G401.6 (cell line): Measurements from ENCODE around the gene TMEM95.
"Not testable (repeated sequence)": the region's sequence is repeated elsewhere in the genome, so short reads cannot be mapped to it uniquely, and the experiment has no call there.

Experiments used
- FAIRE-seq: peaks from 2 replicates; lab custom pipeline; 2012; peaks lifted over from hg19 to GRCh38; lab: Jason Lieb, UNC

TMEM95 gene

DNA sequence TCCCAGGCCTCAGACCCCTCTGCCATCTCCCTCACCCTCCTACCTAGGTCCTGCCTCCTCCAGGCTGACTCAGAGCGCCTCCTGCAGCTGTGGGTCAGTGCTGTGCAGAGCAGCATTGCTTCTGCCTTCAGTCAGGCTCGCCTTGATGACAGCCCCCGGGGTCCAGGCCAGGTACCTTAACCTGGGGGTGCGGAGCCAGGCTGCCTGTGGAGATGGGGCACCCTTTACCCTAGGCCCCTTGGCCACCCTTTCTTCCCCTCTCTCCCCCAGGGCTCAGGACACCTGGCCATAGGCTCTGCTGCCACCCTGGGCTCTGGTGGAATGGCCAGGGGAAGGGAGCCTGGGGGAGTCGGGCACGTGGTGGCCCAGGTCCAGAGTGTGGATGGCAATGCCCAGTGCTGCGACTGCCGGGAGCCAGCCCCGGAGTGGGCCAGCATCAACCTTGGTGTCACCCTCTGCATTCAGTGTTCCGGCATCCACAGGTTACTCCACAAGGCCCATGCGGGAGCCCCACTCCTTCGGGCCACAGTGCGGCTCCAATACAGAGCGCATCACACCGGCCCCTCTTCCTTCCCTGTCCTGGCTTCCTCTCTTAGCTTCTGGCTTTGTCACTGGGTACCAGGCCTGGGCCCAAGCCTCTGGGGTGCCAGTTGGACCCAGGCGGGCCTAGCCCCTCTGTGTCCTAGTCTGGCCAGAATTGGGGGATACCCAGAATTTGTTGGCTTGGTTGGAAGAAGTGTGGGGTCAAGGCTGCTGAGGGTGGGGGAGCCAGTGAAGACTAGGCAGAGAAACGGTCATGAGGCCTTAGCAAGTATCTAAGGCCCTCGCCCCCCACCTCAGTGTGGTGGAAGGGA, 8.0 kb upstream of the TMEM95 start:
- FAIRE-seq: no peak

DNA sequence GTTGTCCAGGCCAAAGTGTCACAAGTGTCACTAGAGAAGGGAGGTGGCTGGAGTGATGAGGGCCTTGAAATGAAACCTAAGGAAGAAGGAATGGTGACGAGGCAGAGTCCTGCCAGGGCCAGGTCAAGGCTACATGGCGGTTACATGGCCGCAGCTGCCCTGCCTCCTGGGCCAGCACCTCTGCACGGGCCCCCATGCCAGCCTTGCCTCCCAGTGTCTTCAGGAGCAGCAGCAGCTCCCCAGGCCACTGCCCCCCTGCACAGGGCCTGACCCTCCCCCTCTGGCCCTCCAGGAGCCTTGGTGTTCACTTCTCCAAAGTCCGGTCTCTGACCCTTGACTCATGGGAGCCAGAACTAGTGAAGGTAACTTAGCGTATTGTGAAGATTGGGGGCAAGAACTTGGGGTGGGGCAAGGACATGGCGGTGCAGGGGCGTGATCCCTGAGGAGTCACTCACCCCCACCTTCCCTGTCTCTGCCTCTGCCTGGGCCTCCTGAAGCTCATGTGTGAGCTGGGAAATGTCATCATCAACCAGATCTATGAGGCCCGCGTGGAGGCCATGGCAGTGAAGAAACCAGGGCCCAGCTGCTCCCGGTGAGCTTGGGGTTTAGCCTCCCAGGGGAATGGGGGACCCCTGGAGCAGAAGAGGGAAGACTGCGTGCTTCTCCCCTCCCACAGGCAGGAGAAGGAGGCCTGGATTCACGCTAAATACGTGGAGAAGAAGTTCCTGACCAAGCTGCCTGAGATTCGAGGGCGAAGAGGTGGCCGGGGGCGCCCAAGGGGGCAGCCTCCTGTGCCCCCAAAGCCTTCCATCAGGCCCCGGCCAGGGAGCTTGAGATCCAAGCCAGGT, 7.1 kb upstream of the TMEM95 start:
- no peak for FAIRE-seq

DNA sequence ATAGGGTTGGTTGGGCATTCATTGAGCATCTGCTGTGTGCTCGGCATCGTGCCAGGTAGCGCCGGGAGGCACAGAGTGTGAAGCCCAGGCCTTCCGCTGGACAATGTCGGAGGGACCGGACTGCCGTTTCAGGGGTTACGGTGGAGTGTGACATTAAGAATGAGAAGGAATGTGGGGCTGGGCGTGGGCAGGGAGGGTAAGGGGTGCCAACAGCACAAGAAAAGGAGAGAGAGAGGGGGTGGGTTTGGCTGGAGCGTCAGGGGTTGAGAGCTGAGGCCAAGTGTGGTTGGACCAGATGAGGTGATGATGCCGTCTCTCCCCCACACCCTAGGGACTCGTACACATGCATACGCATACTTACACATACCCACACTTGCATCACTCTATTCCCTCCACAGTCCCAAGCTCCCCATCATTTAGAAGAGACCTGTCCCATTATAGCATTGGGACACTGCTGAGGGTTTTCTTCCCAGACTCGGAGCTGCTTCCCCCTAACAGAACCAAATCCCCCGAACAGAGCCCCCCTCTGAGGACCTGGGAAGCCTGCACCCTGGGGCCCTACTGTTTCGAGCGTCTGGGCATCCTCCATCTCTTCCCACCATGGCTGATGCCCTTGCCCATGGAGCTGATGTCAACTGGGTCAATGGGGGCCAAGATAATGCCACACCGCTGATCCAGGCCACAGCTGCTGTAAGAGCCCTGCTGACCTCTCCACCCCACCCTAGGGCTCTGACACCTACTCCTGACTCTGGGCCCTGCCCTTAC, 6.3 kb upstream of the TMEM95 start:
- no peak for FAIRE-seq

DNA sequence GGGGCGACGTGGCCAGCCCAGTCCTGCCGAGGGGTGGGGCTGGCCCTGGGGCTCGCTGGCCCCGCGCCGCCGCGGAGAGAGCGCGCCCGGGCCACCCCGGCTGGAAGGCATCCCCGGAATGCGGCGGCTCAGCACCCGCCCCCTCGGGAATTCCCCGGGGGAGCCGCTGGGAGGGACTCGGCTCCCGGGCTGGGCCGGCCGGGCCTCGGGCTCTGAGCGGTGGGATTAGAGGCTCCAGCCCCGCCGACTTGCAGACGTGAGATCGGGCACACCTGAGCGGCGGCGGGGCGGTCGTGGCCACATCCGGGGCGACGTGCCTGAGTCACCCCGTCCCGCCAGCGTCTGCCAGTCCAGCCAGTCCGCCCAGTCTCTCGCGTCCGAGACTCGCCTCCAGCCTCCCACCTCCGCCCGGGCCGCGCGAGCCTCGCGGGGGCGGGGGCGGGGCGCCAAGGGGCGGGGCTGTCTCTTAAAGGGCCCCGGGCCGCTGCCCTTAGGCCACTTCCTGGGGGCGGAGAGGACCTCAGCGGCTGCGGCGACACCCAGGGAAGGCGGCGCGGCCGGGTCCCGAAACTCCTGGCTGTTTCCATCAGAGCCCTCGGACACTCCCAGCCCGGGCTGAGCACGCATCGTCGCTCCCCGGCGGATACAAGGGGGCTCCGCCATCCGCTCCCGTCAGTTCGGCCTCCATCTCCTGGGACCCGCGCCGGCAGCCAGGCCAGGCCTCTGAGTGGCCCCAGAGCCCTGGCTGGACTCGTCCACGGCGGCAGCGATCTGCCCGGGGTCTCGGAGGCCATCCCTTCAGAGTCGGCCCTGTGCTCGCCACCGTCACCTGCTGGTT, 3.1 kb upstream of the TMEM95 start, which contains the start of gene KCTD11:
Gene KCTD11, plus strand, starts transcription at position 498 of the 838 bp plus-strand sequence.
- FAIRE-seq: no peak

DNA sequence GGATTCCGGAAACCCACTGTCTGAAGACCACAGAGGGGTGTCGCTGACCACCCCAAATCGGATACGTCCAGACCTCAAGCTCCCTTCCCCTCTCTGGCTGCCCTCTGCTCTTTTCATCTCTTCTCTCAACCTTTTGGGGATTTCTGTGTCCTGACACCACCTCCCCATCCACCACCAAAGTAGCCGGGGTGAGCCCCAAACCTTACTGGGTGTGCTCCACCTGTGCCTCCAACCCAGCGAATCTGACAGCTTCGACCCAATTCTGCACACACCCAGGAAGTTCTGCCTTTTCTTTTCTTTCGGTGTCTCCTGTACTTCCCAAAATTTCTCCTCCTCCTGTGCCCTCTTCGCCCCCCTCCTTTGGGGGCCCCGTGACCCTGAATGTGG, 2.5 kb upstream of the TMEM95 start:
- FAIRE-seq: no peak

DNA sequence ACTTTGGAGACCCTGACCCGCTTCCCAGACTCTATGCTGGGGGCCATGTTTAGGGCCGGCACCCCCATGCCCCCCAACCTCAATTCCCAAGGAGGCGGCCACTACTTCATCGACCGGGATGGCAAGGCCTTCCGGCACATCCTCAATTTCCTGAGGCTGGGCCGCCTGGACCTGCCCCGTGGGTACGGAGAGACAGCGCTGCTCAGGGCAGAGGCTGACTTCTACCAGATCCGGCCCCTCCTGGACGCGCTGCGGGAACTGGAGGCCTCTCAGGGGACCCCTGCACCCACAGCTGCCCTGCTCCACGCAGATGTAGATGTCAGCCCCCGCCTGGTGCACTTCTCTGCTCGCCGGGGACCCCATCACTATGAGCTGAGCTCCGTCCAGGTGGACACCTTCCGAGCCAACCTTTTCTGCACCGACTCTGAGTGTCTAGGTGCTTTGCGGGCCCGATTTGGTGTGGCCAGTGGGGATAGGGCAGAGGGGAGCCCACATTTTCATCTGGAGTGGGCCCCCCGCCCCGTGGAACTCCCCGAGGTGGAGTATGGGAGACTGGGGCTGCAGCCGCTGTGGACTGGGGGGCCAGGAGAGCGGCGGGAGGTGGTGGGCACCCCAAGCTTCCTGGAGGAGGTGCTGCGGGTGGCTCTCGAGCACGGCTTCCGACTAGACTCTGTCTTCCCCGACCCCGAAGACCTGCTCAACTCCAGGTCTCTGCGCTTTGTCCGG, 1.9 kb upstream of the TMEM95 start:
- no peak for FAIRE-seq

DNA sequence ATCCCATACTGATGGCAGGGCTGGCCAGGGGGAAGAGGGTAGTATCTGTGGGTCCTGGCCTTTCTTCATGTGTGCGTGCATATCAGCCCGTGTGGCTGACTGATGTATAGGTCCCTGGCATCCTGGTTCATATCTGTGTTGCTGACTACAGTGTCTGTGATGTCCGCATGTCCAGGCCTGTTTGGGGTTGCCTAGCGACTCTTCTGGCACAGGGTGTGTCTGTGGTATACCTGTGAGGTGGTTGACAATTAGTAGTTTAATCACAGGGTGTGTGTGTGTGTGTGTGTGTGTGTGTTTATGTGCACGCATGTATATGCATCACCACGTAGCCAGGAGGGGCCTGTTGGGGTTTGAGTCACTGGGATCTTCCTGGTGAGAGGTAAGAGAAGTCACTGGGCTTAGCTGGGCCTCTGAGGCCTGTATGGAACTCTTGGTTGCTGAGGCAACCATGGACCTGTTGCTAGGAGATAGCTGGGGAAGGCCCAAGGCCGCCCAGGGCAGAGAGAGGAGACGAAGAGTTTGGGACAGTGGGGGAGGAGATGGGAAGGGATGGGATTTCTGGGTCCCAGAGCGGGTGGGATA, 603 bp upstream of the TMEM95 start:
- FAIRE-seq: no peak

DNA sequence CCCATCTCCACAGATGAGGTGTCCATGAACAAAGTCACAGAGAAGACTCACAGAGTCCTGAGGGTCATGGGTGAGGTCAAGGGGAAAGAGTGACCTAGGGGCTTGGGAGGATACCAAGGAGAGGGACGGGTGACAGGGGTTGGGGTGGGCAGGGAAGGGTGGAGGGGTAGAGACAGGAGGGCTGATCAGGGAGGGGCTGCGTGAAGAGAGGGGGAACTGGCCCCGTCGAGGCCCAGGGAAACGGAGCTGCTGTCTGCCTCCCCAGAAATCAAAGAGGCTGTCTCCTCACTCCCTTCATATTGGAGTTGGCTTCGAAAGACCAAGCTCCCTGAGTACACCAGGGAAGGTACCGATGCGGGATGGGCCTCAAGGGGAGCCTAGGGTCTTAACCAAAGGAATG, 617 bp downstream of the TMEM95 start:
- FAIRE-seq: no peak

DNA sequence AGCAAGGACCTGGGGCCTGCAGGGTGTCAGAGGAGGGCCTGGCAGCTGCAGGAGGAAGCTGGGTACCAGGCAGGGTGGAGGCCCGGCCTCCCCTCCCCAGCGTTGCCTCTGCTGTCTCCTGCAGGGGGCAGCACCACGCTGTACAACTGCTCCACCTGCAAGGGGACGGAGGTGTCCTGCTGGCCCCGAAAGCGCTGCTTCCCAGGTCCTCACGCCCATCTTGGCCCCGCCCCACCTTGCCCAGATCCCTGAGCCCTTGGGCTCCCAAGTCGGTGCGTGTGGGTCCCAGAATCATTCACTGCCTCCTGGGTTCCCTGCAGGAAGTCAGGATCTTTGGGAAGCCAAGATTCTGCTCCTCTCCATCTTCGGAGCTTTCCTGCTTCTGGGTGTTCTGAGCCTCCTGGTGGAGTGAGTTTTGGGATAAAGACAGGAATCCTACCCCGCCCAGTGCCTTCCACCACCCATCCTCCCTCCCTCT, 1.2 kb downstream of the TMEM95 start:
- FAIRE-seq: peak; percentile 77

DNA sequence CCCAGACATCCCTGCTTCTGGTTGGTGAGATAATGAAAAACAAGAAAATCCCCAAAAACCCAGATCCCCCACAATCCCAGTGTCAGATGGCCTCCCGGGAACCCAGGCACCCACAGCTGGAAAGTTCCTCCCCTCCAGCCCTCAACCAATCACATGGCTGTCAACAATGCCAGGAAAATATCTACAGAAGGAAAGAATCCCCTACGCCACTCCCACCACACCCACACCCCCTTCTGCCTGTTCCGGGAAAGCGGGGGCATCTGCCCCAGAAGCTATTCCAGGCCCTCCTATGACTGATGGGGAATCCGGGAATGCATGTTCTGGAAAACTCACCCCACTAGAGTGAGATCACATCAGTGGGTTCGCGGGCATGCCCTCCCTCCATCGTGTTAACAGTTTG, 1.8 kb downstream of the TMEM95 start:
- FAIRE-seq: no peak

DNA sequence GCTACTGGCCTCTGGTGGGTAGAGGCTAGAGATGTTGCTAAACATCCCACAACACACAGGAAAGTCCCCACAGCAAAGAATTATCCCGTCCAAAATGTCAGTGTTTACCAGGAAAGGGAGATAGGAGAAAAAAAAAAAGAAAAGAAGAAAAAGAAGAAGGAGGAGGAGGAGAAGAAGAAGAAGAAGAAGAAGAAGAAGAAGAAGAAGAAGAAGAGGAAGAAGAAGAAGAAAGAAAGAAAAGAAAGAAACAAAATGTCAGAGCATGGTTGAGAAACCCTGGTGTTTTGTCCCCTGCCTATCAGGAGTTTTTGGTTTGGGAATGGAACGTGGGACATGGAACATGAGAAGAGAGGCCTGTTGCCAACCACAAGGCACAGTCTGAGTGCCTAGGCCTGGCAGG, 2.4 kb downstream of the TMEM95 start:
- FAIRE-seq: no peak

DNA sequence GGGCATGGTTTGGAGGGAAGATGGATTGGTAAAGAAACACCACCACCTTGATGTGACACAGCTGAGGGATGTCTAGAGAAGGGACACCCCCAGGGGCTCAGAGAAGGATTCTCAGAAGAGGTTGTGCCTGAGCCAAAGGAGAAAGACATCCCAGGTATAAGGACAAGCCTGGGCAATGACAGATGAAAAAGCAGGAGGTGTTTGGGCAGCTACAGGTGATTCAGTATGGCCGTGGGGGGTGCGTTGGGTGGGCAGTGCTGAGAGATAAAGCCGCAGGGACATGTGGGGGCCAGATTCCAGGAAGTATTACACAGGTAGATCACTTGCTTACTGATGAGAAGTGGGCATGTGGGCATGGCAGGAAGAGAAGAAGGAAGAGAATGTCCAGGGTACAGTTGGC, 7.0 kb downstream of the TMEM95 start:
- no peak for FAIRE-seq

DNA sequence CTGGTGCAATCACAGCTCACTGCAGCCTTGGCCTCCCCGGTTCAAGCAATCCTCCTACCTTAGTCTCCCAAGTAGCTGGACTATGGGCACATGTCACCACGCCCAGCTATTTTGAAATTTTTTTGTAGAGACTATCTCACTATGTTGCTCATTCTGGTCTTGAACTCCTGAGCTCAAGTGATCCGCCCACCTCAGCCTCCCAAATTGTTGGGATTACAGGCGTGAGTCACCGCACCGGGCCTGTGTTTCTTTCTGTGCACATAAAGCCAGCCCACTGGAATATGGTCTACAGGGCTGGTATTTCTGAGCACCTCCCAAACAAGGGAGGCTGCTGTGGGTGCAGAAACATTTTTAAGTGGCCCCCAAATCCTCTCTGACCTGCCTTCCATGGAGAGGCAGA, 8.4 kb downstream of the TMEM95 start:
- no peak for FAIRE-seq

DNA sequence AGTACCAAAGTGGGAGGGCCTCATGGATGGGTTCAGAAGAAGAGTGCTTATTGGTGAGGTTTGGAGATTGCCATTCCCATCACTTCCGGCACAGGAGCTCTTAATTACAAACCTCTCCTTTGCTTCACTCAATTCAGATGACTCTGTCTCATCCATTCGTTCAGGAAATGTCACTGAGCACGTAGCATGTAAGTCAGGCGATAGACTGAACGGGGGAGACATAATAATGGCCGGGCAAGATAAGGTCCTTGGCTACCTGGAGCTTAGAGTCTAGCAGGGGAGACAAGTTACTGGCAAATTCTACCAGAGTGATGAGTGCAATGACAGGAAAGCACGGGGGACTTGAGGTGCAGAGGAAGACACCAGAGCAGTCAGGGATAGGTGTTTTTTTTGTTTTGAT, 11.0 kb downstream of the TMEM95 start:
- not testable (repeated sequence) for FAIRE-seq

DNA sequence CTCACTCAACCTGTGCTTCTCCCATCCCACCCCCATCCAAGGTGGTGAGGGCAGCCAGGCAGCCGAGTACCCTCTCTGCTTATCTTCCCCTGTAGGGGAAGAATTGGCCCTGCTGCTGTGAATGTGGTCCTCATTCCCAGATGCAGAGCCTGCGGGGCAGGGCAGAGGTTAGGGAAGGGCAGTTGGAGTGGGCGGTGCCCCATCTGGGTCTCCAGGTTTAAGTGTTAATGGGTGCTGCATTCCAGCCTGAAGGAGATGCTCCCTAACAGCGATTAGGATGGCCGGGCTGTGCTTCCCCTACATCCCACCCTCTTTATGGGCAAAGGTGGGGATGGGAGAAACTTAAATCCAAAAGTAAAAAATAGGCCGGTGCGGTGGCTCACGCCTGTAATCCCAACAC, 12.1 kb downstream of the TMEM95 start:
- FAIRE-seq: no peak

DNA sequence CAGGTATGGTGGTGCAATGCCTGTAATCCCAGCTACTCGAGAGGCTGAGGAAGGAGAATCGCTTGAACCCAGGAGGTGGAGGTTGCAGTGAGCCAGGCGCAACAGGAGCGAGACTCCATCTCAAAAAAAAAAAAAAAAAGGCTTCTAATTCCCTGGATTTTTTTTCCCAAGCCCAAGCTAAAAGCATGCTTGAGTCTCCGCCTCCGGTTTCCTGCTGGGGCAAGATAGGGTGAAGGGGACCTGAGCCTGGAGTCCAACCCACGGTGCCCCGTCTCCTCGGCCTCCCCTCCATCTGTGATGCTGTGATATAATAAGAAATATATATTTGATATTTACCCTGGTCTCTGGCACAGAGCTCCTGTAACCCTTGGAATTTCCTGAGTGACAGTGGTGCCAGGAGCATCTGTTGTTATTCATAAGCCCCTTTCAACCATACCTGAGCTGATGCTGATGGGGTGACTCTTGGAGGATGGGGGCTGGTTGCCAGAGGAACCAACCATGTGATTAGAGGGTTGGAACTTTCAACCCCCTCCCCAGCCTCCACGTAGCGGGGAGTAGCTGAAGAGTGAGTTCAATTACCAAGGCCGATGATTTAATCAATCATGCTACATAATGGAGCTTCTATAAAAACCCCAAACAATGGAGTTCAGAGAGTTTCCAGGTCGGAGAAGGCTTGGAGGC, 13.1 kb downstream of the TMEM95 start:
- no peak for FAIRE-seq

DNA sequence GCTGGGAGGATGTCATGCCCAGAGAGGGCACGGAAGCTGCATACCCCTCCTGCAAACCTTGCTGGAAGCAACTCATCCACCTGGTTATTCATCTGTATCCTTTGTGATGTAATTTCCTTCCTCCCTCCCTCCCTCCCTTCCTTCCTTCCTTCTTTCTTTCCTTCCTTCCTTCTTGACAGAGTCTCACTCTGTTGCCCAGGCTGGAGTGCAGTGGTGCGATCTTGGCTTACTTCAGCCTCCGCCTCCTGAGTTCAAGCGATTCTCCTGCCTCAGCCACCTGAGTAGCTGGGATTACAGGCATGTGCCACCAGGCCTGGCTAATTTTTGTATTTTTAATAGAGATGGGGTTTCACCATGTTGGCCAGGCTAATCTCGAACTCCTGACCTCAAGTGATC, 13.6 kb downstream of the TMEM95 start:
- FAIRE-seq: not testable (repeated sequence)

DNA sequence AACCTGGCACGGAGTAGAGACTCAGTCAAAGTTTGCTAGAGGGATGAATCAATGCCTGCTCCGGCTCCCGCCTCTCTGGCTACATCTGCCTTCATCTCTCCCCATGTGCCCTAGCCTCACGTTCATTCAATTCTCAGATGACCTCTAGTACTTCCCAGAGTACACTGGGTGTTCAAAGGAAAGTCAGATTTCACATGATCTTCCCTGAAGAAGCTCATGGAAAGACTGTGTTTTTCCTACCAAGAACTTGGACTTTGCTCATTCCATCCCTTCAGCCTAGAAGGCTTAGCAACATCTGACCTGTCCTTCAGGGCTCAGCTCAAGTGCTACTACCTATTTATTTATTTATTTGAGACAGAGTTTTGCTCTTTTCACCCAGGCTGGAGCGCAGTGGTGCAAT, 14.9 kb downstream of the TMEM95 start:
- FAIRE-seq: no peak

DNA sequence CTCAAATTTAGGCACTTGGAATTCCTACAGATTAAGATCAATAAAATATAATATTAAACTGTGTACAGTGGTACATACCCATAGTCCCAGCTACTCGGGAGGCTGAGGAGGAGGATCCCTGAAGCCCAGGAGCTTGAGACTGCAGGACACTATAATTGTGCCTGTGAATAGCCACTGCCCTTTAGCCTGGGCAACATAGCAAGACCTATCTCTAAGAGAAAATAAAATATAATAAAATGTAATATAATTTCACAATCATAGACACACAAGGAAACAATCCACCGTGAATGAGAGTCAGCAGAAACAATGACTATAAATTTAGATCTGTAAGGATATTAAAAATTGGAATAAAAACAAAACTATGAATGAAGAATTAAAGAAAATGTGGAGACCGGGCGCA, 15.9 kb downstream of the TMEM95 start:
- FAIRE-seq: no peak

DNA sequence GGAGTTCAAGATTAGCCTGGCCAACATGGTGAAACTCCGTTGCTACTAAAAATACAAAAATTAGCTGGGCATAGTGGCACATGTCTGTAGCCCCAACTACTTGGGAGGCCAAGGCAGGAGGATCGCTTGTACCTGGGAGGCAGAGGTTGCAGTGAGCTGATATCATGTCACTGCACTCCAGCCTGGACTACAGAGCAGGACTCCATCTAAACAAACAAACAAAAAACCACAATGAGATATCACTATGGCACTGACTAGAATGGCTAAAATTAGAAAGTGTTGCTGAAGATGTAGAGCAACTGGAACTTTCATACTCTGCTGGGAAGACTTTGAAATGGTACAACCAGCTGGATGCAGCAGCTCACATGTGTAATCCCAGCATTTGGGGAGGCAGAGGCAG, 19.4 kb downstream of the TMEM95 start:
- no peak for FAIRE-seq
